ENCODE measurements around the gene PTPRS. TPM values are rescaled to one million over a fixed set of nuclear protein-coding genes. Genes with fewer than 3 reads are reported as not detected.

PTPRS gene
- total RNA-seq, 1 experiment from 2014 or later, result 96.6 TPM

DNA sequence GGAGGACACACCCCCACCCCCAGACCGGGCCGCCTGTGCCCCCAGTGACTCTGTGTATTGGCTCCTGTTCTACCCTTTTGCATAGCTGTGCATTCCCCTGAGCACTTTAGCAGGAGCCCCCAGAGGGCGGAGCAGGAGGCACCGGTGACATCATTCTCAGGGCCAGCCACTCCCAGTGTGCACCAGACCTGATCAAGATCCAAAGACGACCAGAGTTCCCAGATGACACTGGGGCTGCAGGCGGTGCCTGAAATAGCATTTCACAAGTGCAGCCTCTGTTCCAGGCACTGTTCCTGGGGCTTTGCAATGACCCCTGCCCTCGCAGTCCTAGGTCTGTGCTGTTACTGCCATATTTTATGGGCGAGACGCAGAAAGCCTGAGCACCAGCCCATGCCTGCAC is 14.5 kb upstream of the PTPRS start:
- no peak for DNase-seq (ENCODE audit: low read depth)

GRCh38 chr19:5354403-5354802 is 13.8 kb upstream of the PTPRS start:
- peak; percentile 26 for DNase-seq (ENCODE audit: low read depth)

GRCh38 chr19:5352229-5352763 is 11.7 kb upstream of the PTPRS start:
- no peak for DNase-seq (ENCODE audit: low read depth)

DNA sequence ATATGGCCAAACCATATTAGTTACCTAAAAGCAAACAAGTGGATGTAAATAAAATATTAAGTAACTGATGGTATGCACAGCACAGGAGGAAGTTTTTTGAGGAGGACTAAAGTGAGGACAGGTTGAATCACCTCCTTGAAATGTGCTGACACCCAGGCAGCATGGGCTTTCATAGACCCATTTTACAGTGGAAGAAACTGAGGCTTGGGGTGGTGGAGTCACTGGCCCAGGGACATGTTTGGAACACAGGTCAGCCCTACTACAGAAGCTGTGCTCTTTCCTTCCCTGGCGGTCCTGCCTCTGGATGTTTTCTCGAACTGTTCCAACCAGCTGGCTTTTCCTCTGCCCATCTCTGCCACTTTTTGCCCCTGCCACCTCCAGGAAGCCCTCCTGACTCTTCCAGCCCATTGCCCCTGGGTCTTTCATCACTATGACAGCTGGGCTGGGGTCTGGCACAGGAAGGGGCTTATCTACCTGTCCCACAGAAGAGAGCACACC is 11.2 kb upstream of the PTPRS start:
- no peak for DNase-seq (ENCODE audit: low read depth)

GRCh38 chr19:5349041-5349440 is 8.4 kb upstream of the PTPRS start:
- DNase-seq (ENCODE audit: low read depth), result peak; percentile 36

DNA sequence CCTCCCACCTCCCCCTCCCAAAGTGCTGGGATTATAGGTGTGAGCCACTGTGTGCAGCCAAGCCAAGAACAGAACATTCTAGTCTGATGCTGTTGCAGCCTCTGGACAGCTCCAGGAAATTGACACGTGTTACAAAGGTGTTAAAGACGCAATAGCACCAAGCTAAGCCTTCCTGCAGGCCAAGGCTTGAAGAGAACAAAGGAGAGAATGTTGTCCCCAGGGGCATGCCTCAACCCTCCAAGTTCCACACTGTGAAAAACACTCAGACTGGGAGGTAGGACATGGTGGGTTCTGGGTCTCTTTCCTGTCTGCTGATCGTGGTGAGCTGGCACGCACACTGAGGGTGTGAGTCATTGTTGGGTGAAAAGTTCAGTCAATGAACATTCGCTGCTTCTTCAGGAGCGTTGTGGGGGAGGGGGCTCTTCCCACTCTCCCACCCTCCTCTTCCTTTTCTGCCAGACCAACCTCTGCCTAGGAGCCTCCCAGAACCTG is 5.3 kb upstream of the PTPRS start:
- DNase-seq (ENCODE audit: low read depth), result peak; percentile 87

- peak; percentile 81 for DNase-seq (ENCODE audit: low read depth)
Observed at GRCh38 chr19:5343848-5344247, 3.2 kb upstream of the PTPRS start.

DNA sequence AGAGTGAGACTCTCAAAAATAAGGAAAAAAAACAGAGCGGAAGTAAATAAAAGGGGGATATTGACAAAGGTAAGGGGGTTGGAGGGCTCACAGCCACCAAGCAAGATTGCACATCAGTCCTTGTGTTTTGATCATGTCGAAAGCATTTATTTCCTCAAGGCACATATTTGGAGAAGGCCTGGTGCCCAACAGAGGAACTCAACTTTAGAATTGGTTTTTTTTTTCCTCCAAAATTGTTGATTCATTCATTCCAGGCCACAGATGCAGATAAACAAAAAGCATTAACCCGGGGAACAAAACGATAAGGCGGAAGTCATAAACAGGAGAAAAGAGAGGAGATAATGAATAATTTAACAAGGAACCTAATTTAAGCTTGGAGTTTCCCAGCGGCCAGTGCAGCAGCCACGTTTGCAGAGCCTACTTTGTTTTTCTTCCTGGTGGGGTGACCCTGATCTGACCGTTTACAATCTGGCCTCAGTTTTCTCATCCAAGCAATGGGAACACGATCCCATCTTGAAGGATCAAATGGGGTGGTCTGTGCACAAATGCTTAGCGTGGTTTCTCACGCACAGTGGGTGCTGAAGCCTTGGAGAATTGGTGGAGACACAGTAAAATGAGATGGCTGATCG is 2.1 kb upstream of the PTPRS start:
- peak; percentile 44 for DNase-seq (ENCODE audit: low read depth)

DNA sequence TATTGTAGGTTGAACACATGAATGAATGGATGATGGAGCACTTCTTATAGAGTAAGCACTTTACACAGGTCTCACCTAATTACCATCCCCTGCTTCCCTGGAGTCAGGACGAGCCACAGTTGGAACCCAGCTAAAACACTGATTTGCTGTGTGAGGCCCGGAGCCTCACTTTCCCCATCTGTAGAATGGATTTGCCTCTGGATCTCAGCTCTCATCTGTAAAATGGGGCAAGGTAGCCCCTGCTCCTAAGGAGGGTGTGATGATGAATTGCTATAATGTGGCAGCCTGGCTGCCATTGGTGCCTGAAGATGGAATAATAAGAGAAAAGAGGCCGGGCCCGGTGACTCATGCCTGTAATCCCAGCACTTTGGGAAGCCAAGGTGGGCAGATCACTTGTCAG is 1.4 kb upstream of the PTPRS start:
- DNase-seq (ENCODE audit: low read depth), result peak; percentile 30

DNA sequence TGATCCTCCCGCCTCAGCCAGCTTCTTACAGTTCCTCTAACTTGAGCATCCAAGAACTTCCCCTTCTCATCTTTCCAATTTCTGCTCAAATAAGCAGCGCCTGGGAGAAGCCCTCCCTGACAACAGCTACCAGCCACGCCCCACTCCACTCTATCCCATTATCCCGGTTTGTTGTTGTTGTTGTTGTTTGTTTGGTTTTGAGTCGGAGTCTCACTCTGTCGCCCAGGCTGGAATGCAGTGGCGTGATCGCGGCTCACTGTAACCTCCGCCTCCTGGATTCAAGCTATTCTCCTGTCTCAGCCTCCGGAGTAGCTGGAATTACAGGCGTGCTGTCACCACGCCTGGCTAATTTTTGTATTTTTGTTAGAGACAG is 822 bp upstream of the PTPRS start:
- DNase-seq (ENCODE audit: low read depth), result peak; percentile 26

GRCh38 chr19:5339950-5340636 is 519 bp downstream of the PTPRS start:
- peak; percentile 20 for DNase-seq (ENCODE audit: low read depth)

- DNase-seq (ENCODE audit: low read depth), result no peak
Observed at GRCh38 chr19:5339198-5339949, 1.2 kb downstream of the PTPRS start.

DNA sequence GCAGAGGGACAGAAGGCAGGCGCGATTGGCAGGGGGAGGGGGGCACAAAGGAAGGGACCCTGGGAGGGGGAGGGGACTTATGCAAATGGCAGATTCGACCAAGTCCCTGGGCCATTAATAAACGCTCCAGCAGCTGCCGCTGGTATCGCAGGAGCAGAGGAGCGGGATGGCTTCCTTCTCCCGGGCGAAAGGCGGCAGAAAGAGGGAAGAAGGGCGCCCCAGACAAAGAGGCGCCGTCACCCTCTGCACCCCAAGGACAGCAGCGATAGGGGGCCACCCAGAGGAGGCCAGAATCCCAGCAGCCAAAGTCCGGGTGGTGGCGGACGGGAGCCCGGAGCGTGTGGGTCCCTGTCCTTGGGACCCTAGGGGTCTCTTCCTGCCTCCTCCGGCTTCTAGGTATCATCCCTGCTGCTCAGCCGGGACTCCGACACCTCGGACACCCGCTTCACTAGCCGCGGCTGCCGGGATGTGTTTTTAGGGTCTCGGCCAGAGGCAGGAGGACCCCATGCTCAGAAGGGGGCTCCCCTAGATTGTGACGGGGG is 1.9 kb downstream of the PTPRS start:
- no peak for DNase-seq (ENCODE audit: low read depth)

- no peak for DNase-seq (ENCODE audit: low read depth)
Observed at GRCh38 chr19:5337708-5338655, 2.6 kb downstream of the PTPRS start.

DNA sequence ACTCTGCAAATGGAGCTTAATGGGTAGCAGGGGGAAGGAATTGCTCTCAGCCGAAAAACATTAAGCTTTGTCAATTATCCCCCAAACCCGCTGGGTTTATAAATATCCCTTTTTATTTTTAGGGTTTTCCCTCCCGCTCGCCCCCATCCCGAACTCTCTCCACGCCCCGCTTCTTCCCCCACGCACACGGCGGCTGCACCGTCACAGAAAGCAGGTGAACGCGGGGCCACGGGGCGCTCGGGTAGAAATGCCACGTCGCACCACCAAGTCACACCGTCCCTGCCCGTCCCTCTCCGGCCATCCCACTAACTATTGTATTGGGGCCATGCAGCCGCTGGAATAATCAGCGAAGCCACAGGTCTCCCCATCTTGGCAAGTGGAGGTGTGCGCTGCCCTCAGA is 3.5 kb downstream of the PTPRS start:
- no peak for DNase-seq (ENCODE audit: low read depth)

DNA sequence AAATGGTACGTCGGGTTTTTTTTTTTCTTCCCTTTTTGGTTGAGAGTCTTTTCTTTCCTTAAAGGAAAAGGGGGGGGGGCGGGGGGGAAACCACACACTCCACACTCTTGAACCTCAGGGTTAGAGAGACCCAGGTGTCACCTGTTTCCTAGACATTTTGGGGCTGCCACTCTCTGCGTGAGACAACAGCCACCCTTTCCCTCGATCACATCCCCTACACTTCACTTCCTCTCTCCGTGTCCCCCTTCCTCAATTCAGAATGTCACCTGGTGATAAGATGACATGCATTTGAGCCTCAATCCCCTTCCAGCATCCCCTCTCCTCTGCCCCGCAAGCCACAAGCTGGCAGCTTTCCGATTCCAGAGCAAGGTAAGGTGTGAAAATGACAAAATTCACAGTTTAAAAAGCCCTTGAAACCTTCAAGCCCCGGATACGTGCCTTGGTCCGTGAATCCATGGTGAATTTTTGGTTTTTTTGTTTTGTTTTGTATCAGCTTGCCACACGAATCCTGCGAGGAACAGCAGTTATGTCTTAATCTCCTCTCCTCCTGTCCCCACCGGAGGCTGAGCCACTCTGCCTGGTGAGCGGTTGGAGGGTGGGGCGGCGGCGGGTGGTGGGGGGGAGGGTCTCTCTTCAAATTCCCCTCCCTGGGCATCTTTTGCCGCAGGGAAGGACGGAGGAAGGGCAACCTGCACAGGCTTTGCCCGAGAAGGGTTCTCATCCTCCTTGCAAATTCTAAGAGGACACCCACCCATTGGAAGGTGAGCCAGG is 4.2 kb downstream of the PTPRS start:
- DNase-seq (ENCODE audit: low read depth), result no peak

GRCh38 chr19:5335593-5335992 is 5.0 kb downstream of the PTPRS start:
- no peak for DNase-seq (ENCODE audit: low read depth)

DNA sequence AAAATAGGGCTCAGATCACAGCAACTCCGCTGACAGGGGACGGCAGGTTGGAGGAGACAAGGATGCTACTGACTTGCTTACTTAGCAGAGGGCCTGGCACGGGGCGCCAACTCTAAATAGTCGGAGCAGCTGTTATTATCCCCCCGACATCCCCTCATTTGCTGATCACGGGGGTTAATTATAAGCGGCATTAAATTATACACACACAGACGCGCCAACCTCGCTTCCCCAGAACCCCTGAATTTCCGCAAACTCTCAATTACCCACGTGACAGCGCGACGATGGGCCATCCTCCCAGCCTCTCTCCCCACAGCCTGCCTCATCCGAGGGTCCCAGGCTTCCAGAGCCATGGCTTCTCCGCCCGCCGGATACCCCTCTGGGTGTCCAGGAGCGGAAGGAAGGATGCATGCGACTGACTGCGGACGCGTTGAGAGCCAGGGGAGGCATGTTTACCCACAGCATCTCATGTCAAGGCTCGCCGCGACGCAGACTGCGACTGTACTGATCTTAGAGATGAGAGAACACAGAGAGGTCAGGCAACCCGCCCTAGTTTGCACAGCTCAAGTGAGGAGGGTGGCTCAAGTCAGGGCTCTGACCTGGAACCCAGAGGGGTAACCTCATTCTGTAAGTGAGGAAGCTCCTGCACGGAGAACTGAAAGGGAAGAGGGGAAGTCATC is 5.7 kb downstream of the PTPRS start:
- no peak for DNase-seq (ENCODE audit: low read depth)

DNA sequence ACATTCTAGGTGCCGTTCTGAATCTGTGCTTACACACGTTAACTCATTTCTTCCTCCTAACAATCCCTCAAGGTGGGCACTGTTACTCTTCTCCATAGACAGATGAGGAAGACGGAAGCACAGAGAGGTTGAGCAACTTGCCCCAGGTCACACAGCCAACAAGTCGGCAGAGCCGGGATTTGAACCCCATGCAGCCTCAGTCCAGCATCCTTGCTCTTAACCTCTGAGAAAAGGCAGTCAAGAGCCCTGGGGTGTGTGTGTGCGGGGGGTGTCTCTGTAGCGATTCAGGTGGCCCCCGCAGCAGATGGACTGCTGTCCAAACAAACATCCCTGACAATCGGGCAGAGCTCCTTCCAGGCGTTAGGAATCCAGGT is 6.3 kb downstream of the PTPRS start:
- no peak for DNase-seq (ENCODE audit: low read depth)
